ENCODE measurements around the gene PLPP4. TPM values are rescaled to one million over a fixed set of nuclear protein-coding genes. Genes with fewer than 3 reads are reported as not detected.

Gene PLPP4
- total and polyA plus RNA-seq, 2 experiments from 2014 or later, result 30.0 to 34.4 TPM

DNA sequence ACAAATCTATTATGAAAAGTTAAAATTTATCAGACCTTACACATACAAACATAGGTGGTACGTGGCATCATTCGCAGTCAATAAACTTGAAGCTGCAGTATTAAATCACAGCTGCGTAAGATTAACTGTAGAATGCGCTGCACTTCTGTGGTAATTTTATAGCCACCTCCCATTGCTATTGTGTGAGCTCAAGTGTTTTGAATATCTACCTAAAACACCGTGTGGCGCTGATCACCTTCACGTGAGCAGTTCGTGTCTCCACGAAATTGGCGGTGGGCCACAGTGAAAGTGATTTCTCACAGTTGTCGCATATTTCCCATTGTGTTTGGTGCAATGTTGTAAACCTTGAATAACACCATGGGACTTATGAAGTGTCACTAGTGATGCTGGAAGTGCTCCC, 102.8 kb downstream of the PLPP4 start:
- H3K79me2 ChIP-seq (ENCODE audit: insufficient read depth), result no peaks in the 10 kb centered on the region
- no peaks in the 10 kb centered on the region for H3F3A ChIP-seq (ENCODE audit: insufficient read depth)
- TF ChIP-seq EZH2 (IDR thresholded peaks at IDR 0.05; ENCODE audit: insufficient read depth, poor library complexity, severe bottlenecking) (no peak), EZH2phosphoT487 (IDR thresholded peaks at IDR 0.05; ENCODE audit: insufficient read depth, low read depth) (no peak)
- no peak overlapping the region for H3K9ac ChIP-seq
- no peaks in the 10 kb centered on the region for H3K9me2 ChIP-seq (ENCODE audit: insufficient read depth)
- 88 to 90% methylated on average over 11 of the region's 11 CpGs for WGBS, 2 experiments (ENCODE audit: low coverage in 1 of 2, low lambda C conversion rate in 2 of 2, missing lambda C conversion rate in 2 of 2)
- H3K9me3 ChIP-seq (ENCODE audit: low read depth), result no peaks in the 10 kb centered on the region
- in situ Hi-C loops (cut with MboI), result no loop called here
- no peak overlapping the region for H3K4me2 ChIP-seq (ENCODE audit: unreplicated experiment)
- no peaks in the 10 kb centered on the region for H3K36me3 ChIP-seq (ENCODE audit: low read depth)
- no peak overlapping the region for H3K27ac ChIP-seq
- H3K27me3 ChIP-seq (replicated peaks; ENCODE audit: insufficient read depth), result no peaks in the 10 kb centered on the region
- H4K20me1 ChIP-seq (ENCODE audit: insufficient read depth), result no peaks in the 10 kb centered on the region
- no peak overlapping the region for H2AFZ ChIP-seq
- H3K4me3 ChIP-seq, result no peak overlapping the region
- H3K4me1 ChIP-seq (ENCODE audit: insufficient read depth), result no peaks in the 10 kb centered on the region
- no peak for DNase-seq

- Histone ChIP-seq H3K4me3 (no peak overlapping the region), H3K79me2 (ENCODE audit: insufficient read depth) (no peaks in the 10 kb centered on the region), H3K4me1 (ENCODE audit: insufficient read depth) (no peaks in the 10 kb centered on the region), H3K9me3 (ENCODE audit: low read depth) (no peaks in the 10 kb centered on the region), H3K4me2 (ENCODE audit: unreplicated experiment) (no peak overlapping the region), H4K20me1 (ENCODE audit: insufficient read depth) (no peaks in the 10 kb centered on the region), H3K27me3 (replicated peaks; ENCODE audit: insufficient read depth) (no peaks in the 10 kb centered on the region), H3K9ac (no peak overlapping the region), H3F3A (ENCODE audit: insufficient read depth) (no peaks in the 10 kb centered on the region), H3K27ac (no peak overlapping the region), H2AFZ (no peak overlapping the region), H3K36me3 (ENCODE audit: low read depth) (no peaks in the 10 kb centered on the region), H3K9me2 (ENCODE audit: insufficient read depth) (no peaks in the 10 kb centered on the region)
- in situ Hi-C loops (cut with MboI), result no loop called here
- TF ChIP-seq EZH2phosphoT487 (IDR thresholded peaks at IDR 0.05; ENCODE audit: insufficient read depth, low read depth) (no peak), EZH2 (IDR thresholded peaks at IDR 0.05; ENCODE audit: insufficient read depth, poor library complexity, severe bottlenecking) (no peak)
- 95 to 96% methylated on average over 9 of the region's 9 CpGs for WGBS, 2 experiments (ENCODE audit: low coverage in 1 of 2, low lambda C conversion rate in 2 of 2, missing lambda C conversion rate in 2 of 2)
- no peak for DNase-seq
Observed at GRCh38 chr10:120562956-120563355, 105.9 kb downstream of the PLPP4 start.

- no peaks in the 10 kb centered on the region for H3K79me2 ChIP-seq (ENCODE audit: insufficient read depth)
- DNase-seq, result no peak
- 96 to 98% methylated on average over 2 of the region's 2 CpGs for WGBS, 2 experiments (ENCODE audit: low coverage in 1 of 2, low lambda C conversion rate in 2 of 2, missing lambda C conversion rate in 2 of 2)
- no peak overlapping the region for H3K4me3 ChIP-seq
- H3K27ac ChIP-seq, result no peak overlapping the region
- no peak overlapping the region for H2AFZ ChIP-seq
- no peaks in the 10 kb centered on the region for H3F3A ChIP-seq (ENCODE audit: insufficient read depth)
- H3K36me3 ChIP-seq (ENCODE audit: low read depth), result no peaks in the 10 kb centered on the region
- H3K9ac ChIP-seq, result no peak overlapping the region
- no peaks in the 10 kb centered on the region for H3K9me2 ChIP-seq (ENCODE audit: insufficient read depth)
- no peaks in the 10 kb centered on the region for H3K4me1 ChIP-seq (ENCODE audit: insufficient read depth)
- H4K20me1 ChIP-seq (ENCODE audit: insufficient read depth), result no peaks in the 10 kb centered on the region
- H3K9me3 ChIP-seq (ENCODE audit: low read depth), result no peaks in the 10 kb centered on the region
- no peak overlapping the region for H3K4me2 ChIP-seq (ENCODE audit: unreplicated experiment)
- in situ Hi-C loops (cut with MboI), result no loop called here
- TF ChIP-seq EZH2phosphoT487 (IDR thresholded peaks at IDR 0.05; ENCODE audit: insufficient read depth, low read depth) (no peak), EZH2 (IDR thresholded peaks at IDR 0.05; ENCODE audit: insufficient read depth, poor library complexity, severe bottlenecking) (no peak)
- H3K27me3 ChIP-seq (replicated peaks; ENCODE audit: insufficient read depth), result no peaks in the 10 kb centered on the region
Observed at GRCh38 chr10:120570418-120570817, 113.4 kb downstream of the PLPP4 start.

GRCh38 chr10:120571266-120571665, 114.2 kb downstream of the PLPP4 start:
- no peaks in the 10 kb centered on the region for H3F3A ChIP-seq (ENCODE audit: insufficient read depth)
- H3K36me3 ChIP-seq (ENCODE audit: low read depth), result no peaks in the 10 kb centered on the region
- no peaks in the 10 kb centered on the region for H3K4me1 ChIP-seq (ENCODE audit: insufficient read depth)
- no peak overlapping the region for H3K4me3 ChIP-seq
- in situ Hi-C loops (cut with MboI), result no loop called here
- H2AFZ ChIP-seq, result no peak overlapping the region
- DNase-seq, result no peak
- no peak overlapping the region for H3K9ac ChIP-seq
- no peak overlapping the region for H3K27ac ChIP-seq
- no peak for TF ChIP-seq EZH2phosphoT487 (IDR thresholded peaks at IDR 0.05; ENCODE audit: insufficient read depth, low read depth)
- H3K9me3 ChIP-seq (ENCODE audit: low read depth), result no peaks in the 10 kb centered on the region
- H4K20me1 ChIP-seq (ENCODE audit: insufficient read depth), result no peaks in the 10 kb centered on the region
- no peak overlapping the region for H3K4me2 ChIP-seq (ENCODE audit: unreplicated experiment)
- H3K27me3 ChIP-seq (replicated peaks; ENCODE audit: insufficient read depth), result no peaks in the 10 kb centered on the region
- H3K79me2 ChIP-seq (ENCODE audit: insufficient read depth), result no peaks in the 10 kb centered on the region
- H3K9me2 ChIP-seq (ENCODE audit: insufficient read depth), result no peaks in the 10 kb centered on the region

DNA sequence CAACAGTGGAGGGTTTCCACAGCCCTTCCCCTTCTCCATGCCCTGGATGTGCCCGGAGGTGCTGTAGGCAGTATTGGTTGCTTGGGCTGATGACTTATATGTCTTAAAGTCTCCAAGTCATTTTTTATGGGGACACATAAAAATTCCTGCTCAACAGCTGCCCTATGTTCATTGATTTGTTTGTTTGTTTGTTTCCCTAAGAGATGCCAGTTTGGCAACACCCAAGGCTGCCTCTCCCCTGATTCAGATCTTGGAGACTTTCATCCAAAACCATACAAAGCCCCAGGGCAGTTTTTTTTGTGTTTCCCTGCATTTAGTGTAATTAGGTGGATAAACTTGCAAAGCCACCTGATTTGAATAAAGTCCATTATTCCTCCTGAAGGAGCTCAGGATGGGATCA, 115.3 kb downstream of the PLPP4 start:
- 58 to 71% methylated on average over 1 of the region's 1 CpG for WGBS, 2 experiments (ENCODE audit: low coverage in 1 of 2, low lambda C conversion rate in 2 of 2, missing lambda C conversion rate in 2 of 2)
- Histone ChIP-seq H3K9ac (no peak overlapping the region), H3F3A (ENCODE audit: insufficient read depth) (no peaks in the 10 kb centered on the region), H3K9me3 (ENCODE audit: low read depth) (no peaks in the 10 kb centered on the region), H3K79me2 (ENCODE audit: insufficient read depth) (no peaks in the 10 kb centered on the region), H3K4me3 (no peak overlapping the region), H4K20me1 (ENCODE audit: insufficient read depth) (no peaks in the 10 kb centered on the region), H3K36me3 (ENCODE audit: low read depth) (no peaks in the 10 kb centered on the region), H3K4me1 (ENCODE audit: insufficient read depth) (no peaks in the 10 kb centered on the region), H3K4me2 (ENCODE audit: unreplicated experiment) (no peak overlapping the region), H2AFZ (no peak overlapping the region), H3K9me2 (ENCODE audit: insufficient read depth) (no peaks in the 10 kb centered on the region), H3K27ac (no peak overlapping the region), H3K27me3 (replicated peaks; ENCODE audit: insufficient read depth) (no peaks in the 10 kb centered on the region)
- in situ Hi-C loops (cut with MboI), result no loop called here
- no peak for TF ChIP-seq EZH2phosphoT487 (IDR thresholded peaks at IDR 0.05; ENCODE audit: insufficient read depth, low read depth)
- TF ChIP-seq EZH2 (IDR thresholded peaks at IDR 0.05; ENCODE audit: insufficient read depth, poor library complexity, severe bottlenecking), result no peak
- no peak for DNase-seq

Data from GM23248 (cell line).